ENCODE data around the gene POLRMT.

POLRMT gene

DNA sequence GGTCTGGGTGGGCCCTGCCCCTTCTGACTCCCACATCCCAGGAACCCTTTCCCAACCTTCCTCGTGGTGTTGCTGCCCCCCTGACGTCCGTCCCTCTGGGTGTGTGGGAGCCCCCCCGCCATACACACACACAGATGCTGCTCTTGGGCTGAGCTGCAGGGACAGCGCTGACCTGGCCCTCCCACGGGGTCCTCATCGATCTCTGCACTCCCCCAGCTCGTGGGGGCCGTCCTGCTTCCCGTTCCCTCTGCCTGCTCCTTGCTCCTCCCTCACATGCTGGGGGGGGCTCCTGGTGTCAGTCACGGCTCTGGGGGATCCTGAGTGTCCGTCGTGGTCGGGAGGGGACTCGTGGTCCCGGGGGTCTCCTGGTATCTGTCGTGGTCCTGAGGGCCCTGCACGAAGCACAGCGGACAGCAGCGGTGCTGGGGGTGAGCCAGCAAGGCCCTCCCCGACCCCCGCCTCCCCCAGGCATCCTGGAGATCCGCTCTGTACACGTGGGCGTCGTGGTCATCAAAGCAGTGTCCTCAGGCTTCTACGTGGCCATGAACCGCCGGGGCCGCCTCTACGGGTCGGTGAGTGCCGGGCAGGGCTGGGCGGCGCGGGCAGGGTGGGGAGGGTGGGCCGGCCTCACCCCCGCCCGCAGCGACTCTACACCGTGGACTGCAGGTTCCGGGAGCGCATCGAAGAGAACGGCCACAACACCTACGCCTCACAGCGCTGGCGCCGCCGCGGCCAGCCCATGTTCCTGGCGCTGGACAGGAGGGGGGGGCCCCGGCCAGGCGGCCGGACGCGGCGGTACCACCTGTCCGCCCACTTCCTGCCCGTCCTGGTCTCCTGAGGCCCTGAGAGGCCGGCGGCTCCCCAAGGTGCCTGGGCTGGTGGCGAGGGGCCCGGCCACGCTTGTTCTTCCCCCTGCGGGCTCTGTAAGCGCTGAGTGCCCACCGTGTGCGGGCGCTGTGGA lies 9.7 kb upstream of the POLRMT start:
- no peak overlapping the region for H3K4me3 ChIP-seq (ENCODE audit: severe bottlenecking)
- H3K4me1 ChIP-seq (ENCODE audit: insufficient read depth, poor library complexity, severe bottlenecking) = no peaks in the 10 kb centered on the region
- no peaks in the 10 kb centered on the region for H3K9me3 ChIP-seq (ENCODE audit: severe bottlenecking)
- DNase-seq (ENCODE audit: low spot score) (no peak), ATAC-seq (ENCODE audit: low read depth) (no peak)
- no peaks in the 10 kb centered on the region for H3K27me3 ChIP-seq (ENCODE audit: insufficient read depth, poor library complexity, severe bottlenecking)
- 0 out of 2 replicates have a peak, but pooled peaks cover 5% of the 10 kb centered on the region for H3K36me3 ChIP-seq (ENCODE audit: low read depth)
- no peak overlapping the region for H3K27ac ChIP-seq (ENCODE audit: poor library complexity, severe bottlenecking)
- TF ChIP-seq, protein P1, sequence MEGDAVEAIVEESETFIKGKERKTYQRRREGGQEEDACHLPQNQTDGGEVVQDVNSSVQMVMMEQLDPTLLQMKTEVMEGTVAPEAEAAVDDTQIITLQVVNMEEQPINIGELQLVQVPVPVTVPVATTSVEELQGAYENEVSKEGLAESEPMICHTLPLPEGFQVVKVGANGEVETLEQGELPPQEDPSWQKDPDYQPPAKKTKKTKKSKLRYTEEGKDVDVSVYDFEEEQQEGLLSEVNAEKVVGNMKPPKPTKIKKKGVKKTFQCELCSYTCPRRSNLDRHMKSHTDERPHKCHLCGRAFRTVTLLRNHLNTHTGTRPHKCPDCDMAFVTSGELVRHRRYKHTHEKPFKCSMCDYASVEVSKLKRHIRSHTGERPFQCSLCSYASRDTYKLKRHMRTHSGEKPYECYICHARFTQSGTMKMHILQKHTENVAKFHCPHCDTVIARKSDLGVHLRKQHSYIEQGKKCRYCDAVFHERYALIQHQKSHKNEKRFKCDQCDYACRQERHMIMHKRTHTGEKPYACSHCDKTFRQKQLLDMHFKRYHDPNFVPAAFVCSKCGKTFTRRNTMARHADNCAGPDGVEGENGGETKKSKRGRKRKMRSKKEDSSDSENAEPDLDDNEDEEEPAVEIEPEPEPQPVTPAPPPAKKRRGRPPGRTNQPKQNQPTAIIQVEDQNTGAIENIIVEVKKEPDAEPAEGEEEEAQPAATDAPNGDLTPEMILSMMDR (IDR thresholded peaks at IDR 0.05; ENCODE audit: poor library complexity, severe bottlenecking) = no peak

DNA sequence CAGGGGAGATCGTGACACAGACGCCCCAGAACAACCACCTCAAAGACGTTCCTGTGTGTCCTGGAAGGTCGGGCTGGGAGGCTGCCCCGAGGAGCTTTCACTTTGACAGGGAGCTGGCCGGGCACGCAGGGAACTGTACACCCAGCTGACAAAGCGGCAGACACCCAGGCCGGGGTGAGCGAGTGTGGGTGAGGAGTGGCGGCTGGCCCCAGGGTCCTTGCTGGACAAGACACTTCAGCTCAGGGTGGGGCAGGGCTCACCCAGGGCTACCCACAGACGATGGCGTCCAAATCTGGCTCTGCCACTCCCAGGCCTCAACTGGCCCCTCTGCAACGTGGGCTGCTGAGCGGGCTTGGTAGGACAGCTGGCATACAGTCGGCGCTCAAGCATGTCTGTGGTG lies 8.4 kb upstream of the POLRMT start:
- Histone ChIP-seq H3K27ac (ENCODE audit: poor library complexity, severe bottlenecking) (no peak overlapping the region), H3K9me3 (ENCODE audit: severe bottlenecking) (no peaks in the 10 kb centered on the region), H3K27me3 (ENCODE audit: insufficient read depth, poor library complexity, severe bottlenecking) (no peaks in the 10 kb centered on the region), H3K36me3 (ENCODE audit: low read depth) (no peaks in the 10 kb centered on the region), H3K4me3 (ENCODE audit: severe bottlenecking) (no peak overlapping the region), H3K4me1 (ENCODE audit: insufficient read depth, poor library complexity, severe bottlenecking) (no peaks in the 10 kb centered on the region)
- DNase-seq (ENCODE audit: low spot score) = no peak
- TF ChIP-seq, protein P1 (IDR thresholded peaks at IDR 0.05; ENCODE audit: poor library complexity, severe bottlenecking) = no peak
- no peak for ATAC-seq (ENCODE audit: low read depth)

DNA sequence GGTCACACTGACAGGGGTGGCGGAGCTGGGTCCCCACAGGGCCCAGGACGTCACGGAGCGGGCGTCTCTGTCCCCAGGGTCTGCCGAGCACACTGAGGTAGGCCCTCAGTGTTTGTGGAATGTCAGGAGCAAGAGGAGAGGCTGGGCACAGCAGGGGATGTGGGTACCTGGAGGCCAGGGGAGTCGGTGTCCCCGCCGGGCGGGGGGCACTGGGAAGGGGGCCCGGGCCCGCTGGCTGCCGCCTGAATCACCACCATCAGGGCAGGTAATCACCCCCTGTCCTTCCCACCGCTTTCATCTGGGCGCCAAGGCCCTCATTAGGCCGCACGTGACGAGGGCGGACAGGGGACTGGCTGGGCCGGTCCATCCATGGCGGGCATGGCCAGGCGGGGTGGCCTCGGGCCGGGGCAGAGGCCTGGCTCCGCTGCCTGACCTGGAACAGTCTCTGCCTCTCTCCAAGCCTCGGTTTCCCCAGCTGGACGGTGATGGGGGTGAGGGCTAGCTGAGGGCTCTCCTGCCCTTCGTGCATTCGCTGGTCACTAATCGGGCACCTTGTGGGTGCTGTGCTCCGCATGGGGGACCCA lies 7.4 kb upstream of the POLRMT start:
- ATAC-seq (ENCODE audit: low read depth) (no peak), DNase-seq (ENCODE audit: low spot score) (no peak)
- Histone ChIP-seq H3K27me3 (ENCODE audit: insufficient read depth, poor library complexity, severe bottlenecking) (no peaks in the 10 kb centered on the region), H3K4me3 (ENCODE audit: severe bottlenecking) (no peak overlapping the region), H3K4me1 (ENCODE audit: insufficient read depth, poor library complexity, severe bottlenecking) (no peaks in the 10 kb centered on the region), H3K9me3 (ENCODE audit: severe bottlenecking) (no peaks in the 10 kb centered on the region), H3K27ac (ENCODE audit: poor library complexity, severe bottlenecking) (no peak overlapping the region), H3K36me3 (ENCODE audit: low read depth) (no peaks in the 10 kb centered on the region)
- TF ChIP-seq, protein P1 (IDR thresholded peaks at IDR 0.05; ENCODE audit: poor library complexity, severe bottlenecking) = no peak

DNA sequence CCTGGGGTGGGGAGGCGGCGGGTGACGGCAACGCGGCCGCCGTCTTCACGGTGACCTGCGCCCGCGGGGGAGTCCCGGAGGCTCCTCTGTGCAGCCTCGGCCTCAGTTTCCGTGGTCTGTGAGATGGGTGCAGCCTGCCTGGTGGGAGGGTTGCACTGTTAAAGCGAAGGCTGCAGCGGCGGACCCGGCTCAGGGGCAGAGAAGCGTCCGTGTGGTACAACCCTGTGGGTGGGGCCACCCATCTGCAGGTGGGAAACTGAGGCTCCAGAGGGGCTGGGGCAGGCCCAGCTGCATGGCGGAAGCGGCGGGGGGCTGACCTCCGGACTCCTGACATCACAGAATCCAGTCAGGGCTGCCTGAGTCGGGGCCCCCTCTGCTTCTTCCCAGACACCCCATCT lies 6.8 kb upstream of the POLRMT start:
- H3K36me3 ChIP-seq (ENCODE audit: low read depth) = no peaks in the 10 kb centered on the region

More for the DNA sequence above, 6.8 kb upstream of the POLRMT start:
- Histone ChIP-seq H3K4me1 (ENCODE audit: insufficient read depth, poor library complexity, severe bottlenecking) (no peaks in the 10 kb centered on the region), H3K9me3 (ENCODE audit: severe bottlenecking) (no peaks in the 10 kb centered on the region), H3K27ac (ENCODE audit: poor library complexity, severe bottlenecking) (no peak overlapping the region), H3K27me3 (ENCODE audit: insufficient read depth, poor library complexity, severe bottlenecking) (no peaks in the 10 kb centered on the region), H3K4me3 (ENCODE audit: severe bottlenecking) (peak overlapping the region; percentile 23)
- no peak for ATAC-seq (ENCODE audit: low read depth)
- TF ChIP-seq, protein P1 (IDR thresholded peaks at IDR 0.05; ENCODE audit: poor library complexity, severe bottlenecking) = no peak
- no peak for DNase-seq (ENCODE audit: low spot score)
